ENCODE measurements around the gene FAM110C. TPM values are rescaled to one million over a fixed set of nuclear protein-coding genes. Genes with fewer than 3 reads are reported as not detected.
"Not testable (repeated sequence)": the region's sequence is repeated elsewhere in the genome, so short reads cannot be mapped to it uniquely, and the experiment has no call there.

Gene FAM110C
- total and polyA plus RNA-seq, 7 experiments from 2014 or later = 0.06 to 1.5 (median 0.16) TPM; not detected in 2

DNA sequence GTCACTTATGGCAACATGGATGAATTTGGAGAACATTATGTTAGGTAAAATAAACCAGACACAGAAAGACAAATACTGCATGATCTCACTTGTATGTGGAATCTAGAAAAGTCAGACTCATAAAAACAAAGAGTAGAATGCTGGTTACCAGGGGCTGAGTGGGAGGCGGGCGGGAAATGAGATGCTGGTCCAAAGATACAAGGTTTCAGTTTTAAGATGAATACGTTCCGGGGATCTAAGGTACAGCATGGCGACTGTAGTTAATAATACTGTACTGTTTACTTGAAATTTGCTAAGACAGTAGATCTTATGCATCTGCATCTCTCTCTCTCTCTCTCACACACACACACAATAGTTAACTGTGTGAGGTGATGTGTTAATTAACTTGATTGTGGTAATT is 14.2 kb downstream of the FAM110C start:
- H3K4me1 Mint-ChIP-seq = peaks cover 18 to 74% (median 27%) of the 10 kb centered on the region in 7 donors
- Histone ChIP-seq H3K4me1 (ENCODE audit: control insufficient read depth in 2 of 2, insufficient read depth in 2 of 2, low read length in 2 of 2) (peaks cover 16 to 32% of the 10 kb centered on the region in 2 donors), H3K27me3 (ENCODE audit: control insufficient read depth in 2 of 2, insufficient read depth in 2 of 2, low read length in 2 of 2) (no peaks in the 10 kb centered on the region), H3K9me3 (ENCODE audit: control insufficient read depth in 2 of 3, low read length in 3 of 3) (no peaks in the 10 kb centered on the region), H3K4me3 (ENCODE audit: low read length) (no peak overlapping the region), H3K36me3 (ENCODE audit: control insufficient read depth in 2 of 3, insufficient read depth in 3 of 3, low read length in 3 of 3) (no peaks in the 10 kb centered on the region), H3K27ac (ENCODE audit: low read depth, low read length) (no peak overlapping the region)
- H3K27ac Mint-ChIP-seq = peak overlapping the region in 1 of 9 donors; percentile 73
- DNase-seq (peak in 1 of 9 donors; percentile 38), ATAC-seq (no peak)
- CTCF ChIA-PET = no interaction called here
- H3K36me3 Mint-ChIP-seq = peaks cover 0 to 19% (median 0%) of the 10 kb centered on the region in 5 donors
- H3K4me3 Mint-ChIP-seq = peak overlapping the region in 1 of 10 donors; percentile 8
- peaks cover 0 to 13% (median 0%) of the 10 kb centered on the region in 11 donors for H3K9me3 Mint-ChIP-seq
- peaks cover 0 to under 1% (median 0%) of the 10 kb centered on the region in 5 donors for H3K27me3 Mint-ChIP-seq
- intact Hi-C loops (cut with micrococcal nuclease) = no loop called here
- POLR2A ChIA-PET = no interaction called here

DNA sequence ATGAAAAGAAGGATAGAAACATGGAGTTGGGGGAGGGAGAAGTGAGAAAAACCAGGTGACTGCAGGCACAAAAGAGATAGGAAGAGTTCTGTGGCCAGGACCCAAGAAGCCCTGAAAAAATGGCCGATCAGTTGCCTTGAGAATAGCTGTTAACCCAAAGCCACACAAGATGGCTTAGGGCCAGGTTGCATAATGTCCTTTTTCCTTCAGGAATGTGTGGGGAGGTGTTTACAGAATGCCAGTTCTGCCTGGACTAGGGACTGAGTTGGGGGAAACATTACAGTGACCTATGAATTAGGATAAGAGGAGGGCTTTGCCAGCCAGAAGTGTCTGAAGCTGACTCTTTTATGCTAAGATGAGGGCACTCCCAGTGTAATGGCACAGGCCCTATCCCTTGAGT is 17.1 kb downstream of the FAM110C start:
- ATAC-seq (no peak), DNase-seq (no peak)
- H3K27ac ChIP-seq (ENCODE audit: low read depth, low read length) = no peak overlapping the region
- Mint-ChIP-seq H3K9me3 (peaks cover 0 to 10% (median 0%) of the 10 kb centered on the region in 11 donors), H3K27me3 (peaks cover 0 to 5% (median 4%) of the 10 kb centered on the region in 5 donors), H3K36me3 (peaks cover 0 to 14% (median 0%) of the 10 kb centered on the region in 5 donors), H3K4me3 (no peak overlapping the region), H3K4me1 (peaks cover 23 to 64% (median 30%) of the 10 kb centered on the region in 7 donors), H3K27ac (peak overlapping the region in 1 of 9 donors; percentile 68)
- H3K4me1 ChIP-seq (ENCODE audit: control insufficient read depth in 2 of 2, insufficient read depth in 2 of 2, low read length in 2 of 2) = peaks cover 17 to 26% of the 10 kb centered on the region in 2 donors
- ChIA-PET POLR2A (no interaction called here), CTCF (no interaction called here)
- no peaks in the 10 kb centered on the region for H3K36me3 ChIP-seq (ENCODE audit: control insufficient read depth in 2 of 3, insufficient read depth in 3 of 3, low read length in 3 of 3)
- no peak overlapping the region for H3K4me3 ChIP-seq (ENCODE audit: low read length)
- H3K27me3 ChIP-seq (ENCODE audit: control insufficient read depth in 2 of 2, insufficient read depth in 2 of 2, low read length in 2 of 2) = no peaks in the 10 kb centered on the region
- no peaks in the 10 kb centered on the region for H3K9me3 ChIP-seq (ENCODE audit: control insufficient read depth in 2 of 3, low read length in 3 of 3)
- intact Hi-C loops (cut with micrococcal nuclease) = no loop called here

DNA sequence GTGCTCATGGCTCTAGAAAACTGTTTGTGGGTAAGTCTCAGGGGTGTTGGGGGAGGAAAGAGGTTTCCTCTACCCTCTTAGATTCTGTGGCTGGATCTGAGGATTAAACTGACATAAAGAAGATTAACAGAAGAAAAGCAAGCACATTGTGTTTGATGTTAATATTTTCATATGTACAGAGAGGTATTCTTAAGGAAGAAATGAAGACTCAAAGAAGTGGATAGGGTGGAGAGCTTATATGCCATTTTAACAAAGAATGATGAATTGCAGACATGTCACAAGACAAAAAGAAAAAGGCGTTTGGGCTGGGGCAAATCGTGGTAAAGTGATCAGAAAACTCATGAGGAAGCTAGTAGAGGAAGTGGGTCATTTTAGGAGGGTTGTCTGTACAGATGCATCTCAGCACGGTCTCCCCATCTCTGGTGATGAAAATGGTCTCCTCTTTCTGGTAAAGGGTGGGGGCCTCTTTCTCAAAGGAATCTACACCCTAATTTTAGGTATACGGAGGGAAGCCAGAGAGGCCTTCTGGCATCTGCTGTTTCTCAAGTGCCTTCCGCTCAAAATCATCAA is 17.8 kb downstream of the FAM110C start:
- CTCF ChIA-PET = interaction anchor here (0.5 kb wide), 1 partner anchor 8 kb away, joined by 3 read pairs; no protein-coding TSS in a partner anchor
- H3K9me3 Mint-ChIP-seq = peaks cover 0 to 10% (median 0%) of the 10 kb centered on the region in 11 donors
- peaks cover 0 to 14% (median 0%) of the 10 kb centered on the region in 5 donors for H3K36me3 Mint-ChIP-seq
- Histone ChIP-seq H3K4me1 (ENCODE audit: control insufficient read depth in 2 of 2, insufficient read depth in 2 of 2, low read length in 2 of 2) (peaks cover 19 to 25% of the 10 kb centered on the region in 2 donors), H3K27me3 (ENCODE audit: control insufficient read depth in 2 of 2, insufficient read depth in 2 of 2, low read length in 2 of 2) (no peaks in the 10 kb centered on the region), H3K36me3 (ENCODE audit: control insufficient read depth in 2 of 3, insufficient read depth in 3 of 3, low read length in 3 of 3) (no peaks in the 10 kb centered on the region), H3K27ac (ENCODE audit: low read depth, low read length) (no peak overlapping the region), H3K4me3 (ENCODE audit: low read length) (no peak overlapping the region), H3K9me3 (ENCODE audit: control insufficient read depth in 2 of 3, low read length in 3 of 3) (no peaks in the 10 kb centered on the region)
- DNase-seq (no peak), ATAC-seq (no peak)
- H3K4me3 Mint-ChIP-seq = peak overlapping the region in 3 of 10 donors; percentile 12 to 36 (median 15)
- H3K27me3 Mint-ChIP-seq = peaks cover 0 to 5% (median 4%) of the 10 kb centered on the region in 5 donors
- POLR2A ChIA-PET = no interaction called here
- peaks cover 23 to 62% (median 30%) of the 10 kb centered on the region in 7 donors for H3K4me1 Mint-ChIP-seq
- H3K27ac Mint-ChIP-seq = peak overlapping the region in 1 of 9 donors; percentile 68
- intact Hi-C loops (cut with micrococcal nuclease) = no loop called here

DNA sequence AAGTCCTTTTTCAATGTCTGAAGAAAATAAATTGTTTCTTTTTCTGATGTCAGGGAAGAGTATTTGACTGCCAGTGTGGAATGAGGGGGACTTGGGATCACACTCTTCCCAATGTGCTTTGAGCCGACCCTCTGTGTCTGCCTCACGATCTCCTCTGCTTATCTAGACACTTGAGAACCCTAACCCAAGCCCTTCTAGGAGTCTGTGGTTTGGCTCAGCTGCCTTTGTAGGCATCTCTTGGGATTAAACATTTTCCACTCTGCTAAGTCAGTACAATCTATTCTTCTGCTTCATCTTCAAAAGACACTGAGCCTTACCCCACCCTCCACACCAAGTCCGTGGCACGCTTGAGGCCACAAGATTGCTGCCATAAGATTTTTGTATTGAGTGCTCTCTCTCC is 19.4 kb downstream of the FAM110C start:
- DNase-seq (no peak), ATAC-seq (no peak)
- ChIA-PET POLR2A (no interaction called here), CTCF (no interaction called here)
- Mint-ChIP-seq H3K36me3 (peaks cover 0 to 18% (median 0%) of the 10 kb centered on the region in 5 donors), H3K27me3 (peaks cover 0 to 5% (median 4%) of the 10 kb centered on the region in 5 donors), H3K4me1 (peaks cover 18 to 49% (median 31%) of the 10 kb centered on the region in 7 donors), H3K9me3 (peaks cover 0 to 18% (median 0%) of the 10 kb centered on the region in 11 donors), H3K4me3 (no peak overlapping the region), H3K27ac (no peak overlapping the region)
- Histone ChIP-seq H3K9me3 (ENCODE audit: control insufficient read depth in 2 of 3, low read length in 3 of 3) (no peaks in the 10 kb centered on the region), H3K36me3 (ENCODE audit: control insufficient read depth in 2 of 3, insufficient read depth in 3 of 3, low read length in 3 of 3) (no peaks in the 10 kb centered on the region), H3K4me3 (ENCODE audit: low read length) (no peak overlapping the region), H3K27ac (ENCODE audit: low read depth, low read length) (no peak overlapping the region), H3K4me1 (ENCODE audit: control insufficient read depth in 2 of 2, insufficient read depth in 2 of 2, low read length in 2 of 2) (peaks cover 16 to 17% of the 10 kb centered on the region in 2 donors), H3K27me3 (ENCODE audit: control insufficient read depth in 2 of 2, insufficient read depth in 2 of 2, low read length in 2 of 2) (no peaks in the 10 kb centered on the region)
- intact Hi-C loops (cut with micrococcal nuclease) = no loop called here

DNA sequence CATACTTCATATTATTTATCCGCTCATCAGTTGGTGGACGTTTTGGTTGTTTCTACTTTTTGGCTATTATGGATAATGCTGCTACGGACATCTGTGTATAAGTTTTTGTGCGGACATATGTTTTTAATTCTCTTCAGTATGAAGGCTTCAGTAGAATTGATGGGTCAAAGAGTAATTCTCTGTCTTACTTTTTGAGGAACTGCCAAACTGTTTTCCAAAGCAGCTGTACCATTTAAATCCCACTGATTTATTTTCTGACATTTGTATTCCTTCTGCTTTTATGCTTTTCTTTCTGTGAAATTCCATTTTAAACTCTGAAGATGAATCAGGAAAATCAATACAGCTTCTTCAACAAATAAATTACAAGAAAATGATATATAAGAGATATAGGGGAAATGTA is 20.8 kb downstream of the FAM110C start:
- Histone ChIP-seq H3K27ac (ENCODE audit: low read depth, low read length) (no peak overlapping the region), H3K4me3 (ENCODE audit: low read length) (no peak overlapping the region), H3K9me3 (ENCODE audit: control insufficient read depth in 2 of 3, low read length in 3 of 3) (no peaks in the 10 kb centered on the region), H3K4me1 (ENCODE audit: control insufficient read depth in 2 of 2, insufficient read depth in 2 of 2, low read length in 2 of 2) (peaks cover 16 to 17% of the 10 kb centered on the region in 2 donors), H3K27me3 (ENCODE audit: control insufficient read depth in 2 of 2, insufficient read depth in 2 of 2, low read length in 2 of 2) (no peaks in the 10 kb centered on the region), H3K36me3 (ENCODE audit: control insufficient read depth in 2 of 3, insufficient read depth in 3 of 3, low read length in 3 of 3) (no peaks in the 10 kb centered on the region)
- CTCF ChIA-PET = no interaction called here
- Mint-ChIP-seq H3K27me3 (peaks cover 0 to 6% (median 4%) of the 10 kb centered on the region in 5 donors), H3K4me3 (no peak overlapping the region), H3K4me1 (peaks cover 18 to 45% (median 31%) of the 10 kb centered on the region in 7 donors), H3K36me3 (peaks cover 0 to 18% (median 0%) of the 10 kb centered on the region in 5 donors), H3K27ac (no peak overlapping the region), H3K9me3 (peaks cover 0 to 18% (median 0%) of the 10 kb centered on the region in 11 donors)
- DNase-seq (no peak), ATAC-seq (no peak)
- POLR2A ChIA-PET = no interaction called here
- intact Hi-C loops (cut with micrococcal nuclease) = no loop called here

DNA sequence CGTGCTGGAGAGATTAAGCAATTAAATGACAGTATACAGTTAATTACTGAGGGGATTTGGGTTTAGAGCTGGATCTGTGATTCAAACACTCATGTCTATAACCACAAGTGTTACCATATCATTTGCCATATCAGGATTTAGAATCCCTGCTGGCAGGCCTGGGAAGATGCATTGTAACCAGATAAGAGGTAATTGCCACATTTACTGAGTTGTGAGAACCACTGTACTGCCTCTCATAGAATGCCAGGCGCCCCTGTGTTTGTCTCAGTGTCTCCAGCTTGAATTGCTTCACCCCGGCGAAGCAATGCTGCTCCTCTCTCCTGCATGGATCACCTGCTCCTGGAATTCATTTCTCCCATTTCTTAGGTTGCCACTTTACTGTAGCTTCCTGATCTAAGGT is 21.7 kb downstream of the FAM110C start:
- CTCF ChIA-PET; POLR2A ChIA-PET; intact Hi-C loops (cut with micrococcal nuclease); ATAC-seq; H3K27me3 ChIP-seq (ENCODE audit: control insufficient read depth in 2 of 2, insufficient read depth in 2 of 2, low read length in 2 of 2); H3K27me3 Mint-ChIP-seq; H3K9me3 ChIP-seq (ENCODE audit: control insufficient read depth in 2 of 3, low read length in 3 of 3); H3K27ac ChIP-seq (ENCODE audit: low read depth, low read length); H3K36me3 ChIP-seq (ENCODE audit: control insufficient read depth in 2 of 3, insufficient read depth in 3 of 3, low read length in 3 of 3); H3K4me3 ChIP-seq (ENCODE audit: low read length); DNase-seq: not testable (repeated sequence)
- peaks cover 16 to 17% of the 10 kb centered on the region in 2 donors for H3K4me1 ChIP-seq (ENCODE audit: control insufficient read depth in 2 of 2, insufficient read depth in 2 of 2, low read length in 2 of 2)
- Mint-ChIP-seq H3K27ac (peak overlapping the region in 5 of 9 donors; percentile 1 to 88 (median 44)), H3K9me3 (peaks cover 0 to 11% (median 0%) of the 10 kb centered on the region in 11 donors), H3K36me3 (peaks cover 0 to 16% (median 0%) of the 10 kb centered on the region in 5 donors), H3K4me3 (peak overlapping the region in 5 of 10 donors; percentile 5 to 51 (median 35)), H3K4me1 (peaks cover 18 to 37% (median 31%) of the 10 kb centered on the region in 7 donors)

Measured in naive thymus-derived CD4-positive, alpha-beta T cell (primary cell).